Vagina (tissue), 2 donors: ENCODE data around the gene NIFK.

ENCODE experiments used
- CTCF ChIP-seq, 3 experiments: fragments of 450-650 bp in 2 of 3; fragments of 200-600 bp in 1 of 3; sonication (generic) in 1 of 3; IDR thresholded peaks; one replicate each; pipeline ENCODE4 v1.5.1; 2017 to 2019; ENCODE audit warnings: antibody characterized with exemption in 3 of 3, mild to moderate bottlenecking in 2 of 3, moderate library complexity in 2 of 3
- POLR2A ChIP-seq, 2 donors: fragments of 450-650 bp; IDR thresholded peaks; one replicate each; pipeline ENCODE4 v1.6.1; 2017; ENCODE audit warnings: antibody characterized with exemption in 2 of 2, mild to moderate bottlenecking in 2 of 2, moderate library complexity in 2 of 2
- POLR2AphosphoS5 ChIP-seq, 2 donors: sonication (generic); formaldehyde crosslinking; IDR thresholded peaks; one replicate each; pipeline ENCODE4 v1.9.0; 2017; ENCODE audit warnings: antibody characterized with exemption in 2 of 2, mild to moderate bottlenecking in 2 of 2, low read depth in 1 of 2; ENCODE audit not compliant: insufficient read depth in 1 of 2

GRCh38 chr2:121778741-121779487, 42.2 kb upstream of the NIFK start:
- TF ChIP-seq CTCF (IDR thresholded peaks at IDR 0.05): no peak
- no peak for TF ChIP-seq POLR2A (IDR thresholded peaks at IDR 0.05)
- no peak for TF ChIP-seq POLR2AphosphoS5 (IDR thresholded peaks at IDR 0.05; ENCODE audit: insufficient read depth in 1 of 2, low read depth in 1 of 2)
